Mammary epithelial cell (primary cell): Measurements from ENCODE around the gene NPAS4.

ENCODE experiments used
- EZH2 ChIP-seq: IDR thresholded peaks from 2 replicates; pipeline ENCODE4 v1.6.1; 2012; ENCODE audit warnings: low read length, inconsistent platforms, borderline replicate concordance
- TF ChIP-seq, protein P1 (sequence below), 2 donors: IDR thresholded peaks in 1 of 2; conservative IDR thresholded peaks in 1 of 2; 2 replicates each; pipeline ENCODE4 v1.5.1; 2011 to 2012; ENCODE audit warnings: inconsistent platforms in 2 of 2, low read length in 2 of 2, mild to moderate bottlenecking in 2 of 2, control low read depth in 1 of 2, low read depth in 1 of 2; ENCODE audit not compliant: insufficient read depth in 1 of 2; ENCODE audit errors: extremely low read depth in 1 of 2

DNA sequence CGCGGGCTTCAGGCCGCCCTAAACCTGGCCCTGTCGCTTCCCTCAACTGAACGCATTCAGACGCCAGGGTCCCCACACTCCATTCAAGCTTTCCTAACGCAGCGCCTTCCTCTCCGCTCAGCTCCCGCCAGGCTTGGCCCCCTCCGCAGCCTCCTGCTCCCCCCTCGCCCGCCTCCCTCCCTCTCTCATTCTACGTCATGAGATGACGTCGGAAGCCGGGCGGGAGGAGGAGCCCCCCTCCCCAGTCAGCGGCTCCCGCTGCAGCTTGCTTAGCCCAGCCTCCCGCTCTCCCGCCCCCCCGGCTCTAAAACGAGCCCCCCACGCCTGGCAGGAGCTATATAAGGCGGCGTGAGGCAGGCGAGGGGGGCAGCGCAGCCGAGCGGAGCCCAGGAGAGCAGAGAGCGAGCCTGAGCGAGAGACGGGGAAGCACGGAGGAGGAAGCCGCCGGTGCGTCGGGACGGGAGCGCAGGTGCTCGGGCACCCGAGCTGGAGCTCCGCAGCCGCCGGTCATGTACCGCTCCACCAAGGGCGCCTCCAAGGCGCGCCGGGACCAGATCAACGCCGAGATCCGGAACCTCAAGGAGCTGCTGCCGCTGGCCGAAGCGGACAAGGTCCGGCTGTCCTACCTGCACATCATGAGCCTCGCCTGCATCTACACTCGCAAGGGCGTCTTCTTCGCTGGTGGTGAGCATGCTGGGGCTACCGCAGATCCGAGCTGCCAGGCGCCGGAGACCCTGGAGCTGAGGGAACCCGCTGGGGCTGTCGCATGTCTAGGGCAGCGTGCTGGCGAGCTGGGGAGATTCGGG lies at the start of gene NPAS4:
- TF ChIP-seq, protein P1, sequence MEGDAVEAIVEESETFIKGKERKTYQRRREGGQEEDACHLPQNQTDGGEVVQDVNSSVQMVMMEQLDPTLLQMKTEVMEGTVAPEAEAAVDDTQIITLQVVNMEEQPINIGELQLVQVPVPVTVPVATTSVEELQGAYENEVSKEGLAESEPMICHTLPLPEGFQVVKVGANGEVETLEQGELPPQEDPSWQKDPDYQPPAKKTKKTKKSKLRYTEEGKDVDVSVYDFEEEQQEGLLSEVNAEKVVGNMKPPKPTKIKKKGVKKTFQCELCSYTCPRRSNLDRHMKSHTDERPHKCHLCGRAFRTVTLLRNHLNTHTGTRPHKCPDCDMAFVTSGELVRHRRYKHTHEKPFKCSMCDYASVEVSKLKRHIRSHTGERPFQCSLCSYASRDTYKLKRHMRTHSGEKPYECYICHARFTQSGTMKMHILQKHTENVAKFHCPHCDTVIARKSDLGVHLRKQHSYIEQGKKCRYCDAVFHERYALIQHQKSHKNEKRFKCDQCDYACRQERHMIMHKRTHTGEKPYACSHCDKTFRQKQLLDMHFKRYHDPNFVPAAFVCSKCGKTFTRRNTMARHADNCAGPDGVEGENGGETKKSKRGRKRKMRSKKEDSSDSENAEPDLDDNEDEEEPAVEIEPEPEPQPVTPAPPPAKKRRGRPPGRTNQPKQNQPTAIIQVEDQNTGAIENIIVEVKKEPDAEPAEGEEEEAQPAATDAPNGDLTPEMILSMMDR (conservative IDR thresholded peaks at IDR 0.05 in 1 of 2, IDR thresholded peaks at IDR 0.05 in 1 of 2; ENCODE audit: extremely low read depth in 1 of 2, insufficient read depth in 1 of 2, low read depth in 1 of 2, low read length in 2 of 2), result no peak
- TF ChIP-seq EZH2, result no peak
